ENCODE measurements around the gene FCGR3B.
"Not testable (repeated sequence)": the region's sequence is repeated elsewhere in the genome, so short reads cannot be mapped to it uniquely, and the experiment has no call there.

Gene FCGR3B

DNA sequence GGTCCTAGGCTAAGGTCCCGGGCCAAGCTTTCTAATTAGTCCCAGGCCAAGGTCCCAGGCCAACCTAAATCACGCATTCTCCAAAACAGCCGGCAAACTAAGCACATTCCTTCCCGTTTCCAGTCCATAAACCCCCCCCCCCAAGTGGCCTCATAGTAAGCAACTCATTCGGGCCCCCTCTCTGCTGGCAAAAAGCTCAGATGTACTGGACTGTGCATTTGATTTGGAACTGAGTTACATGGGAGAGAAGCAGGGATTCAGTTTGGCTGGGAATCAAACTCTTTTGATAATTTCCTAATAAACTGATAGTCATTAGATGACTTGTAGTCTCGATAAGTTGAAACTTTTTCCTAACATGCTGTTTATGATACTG lies 17.8 kb downstream of the FCGR3B start:
- not testable (repeated sequence) for DNase-seq (ENCODE audit: low spot score)

DNA sequence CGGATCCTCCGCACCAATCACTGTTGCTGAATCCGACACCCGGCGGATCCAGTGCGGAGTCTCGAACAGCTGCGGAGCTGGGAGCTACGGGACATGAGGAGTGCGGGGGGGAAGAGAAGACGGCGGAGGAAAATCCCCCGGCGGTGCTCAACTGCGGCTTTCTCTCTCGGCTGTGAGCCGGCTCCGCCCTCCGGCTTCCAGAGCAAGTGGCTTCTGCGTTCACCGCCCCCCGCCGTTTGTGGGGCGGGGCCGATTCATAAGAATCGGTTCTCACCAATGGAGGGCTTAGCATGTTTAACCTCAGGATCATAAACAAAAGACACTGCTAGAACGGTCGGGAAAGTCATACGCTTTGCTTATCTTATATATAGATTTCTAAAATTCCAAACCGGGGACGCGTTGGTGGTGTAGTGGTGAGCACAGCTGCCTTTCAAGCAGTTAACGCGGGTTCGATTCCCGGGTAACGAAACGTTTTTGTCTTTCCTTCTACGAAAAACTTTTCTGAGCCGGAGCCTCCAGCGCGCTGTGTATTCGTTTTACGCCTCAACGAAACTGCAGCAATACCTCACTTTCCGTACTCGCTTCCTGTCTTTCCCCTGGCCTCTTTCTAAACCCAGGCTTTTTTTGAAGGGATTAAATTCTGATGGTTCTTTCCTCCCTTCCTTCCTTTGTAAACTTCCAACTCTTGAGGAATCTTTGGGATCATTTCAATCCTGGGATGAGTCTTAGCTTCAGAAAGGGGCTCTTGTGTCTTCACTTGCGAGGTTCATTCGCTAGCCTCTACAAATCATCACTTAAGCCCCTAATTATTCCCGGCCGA lies 18.4 kb downstream of the FCGR3B start:
- DNase-seq (ENCODE audit: low spot score), result peak; percentile 91

DNA sequence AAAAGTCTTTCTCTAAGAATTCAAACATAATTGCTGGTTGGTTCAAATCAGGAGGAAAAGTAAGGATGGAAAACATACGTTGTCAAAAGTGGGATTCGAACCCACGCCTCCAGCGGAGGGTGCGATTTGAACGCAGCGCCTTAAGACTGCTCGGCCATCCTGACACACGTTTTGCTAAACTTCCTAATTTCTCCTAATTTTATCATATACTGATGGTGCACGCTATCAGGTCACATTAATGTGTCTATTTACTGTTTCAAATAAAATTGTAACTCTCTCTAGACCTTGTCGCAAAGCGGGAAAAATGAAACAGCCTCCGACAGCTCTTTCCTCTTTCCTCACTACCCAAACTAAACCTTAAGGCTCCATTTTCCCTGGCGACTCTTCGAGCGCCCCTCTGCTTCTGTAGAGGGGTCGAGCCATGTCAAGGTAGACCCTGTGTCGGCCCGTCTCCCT lies 19.1 kb downstream of the FCGR3B start:
- not testable (repeated sequence) for DNase-seq (ENCODE audit: low spot score)

DNA sequence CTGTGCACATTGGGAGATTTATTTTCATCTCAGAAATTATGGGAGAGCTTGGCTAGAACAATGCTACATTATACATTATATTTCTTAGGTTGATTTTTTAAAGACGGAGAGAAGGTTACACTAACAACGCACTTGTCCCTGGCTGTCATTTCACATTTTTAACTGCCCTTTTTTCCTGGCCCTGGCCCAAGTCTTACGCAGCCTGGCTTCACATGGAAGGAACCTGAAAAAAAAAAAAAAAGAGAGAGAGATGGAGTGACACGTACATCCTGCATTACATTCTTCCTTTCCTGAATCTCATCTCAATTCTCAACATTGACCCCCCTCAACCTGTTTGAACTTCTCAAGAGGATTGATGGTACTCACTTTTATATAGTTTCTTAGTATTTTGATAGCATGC lies 20.8 kb downstream of the FCGR3B start:
- DNase-seq (ENCODE audit: low spot score), result not testable (repeated sequence)

GRCh38 chr1:161606541-161607336 lies 24.2 kb downstream of the FCGR3B start:
- not testable (repeated sequence) for DNase-seq (ENCODE audit: low spot score)

GRCh38 chr1:161605762-161606540 lies 25.0 kb downstream of the FCGR3B start:
- DNase-seq (ENCODE audit: low spot score), result not testable (repeated sequence)

GRCh38 chr1:161605024-161605423 lies 26.0 kb downstream of the FCGR3B start:
- not testable (repeated sequence) for DNase-seq (ENCODE audit: low spot score)

- DNase-seq (ENCODE audit: low spot score), result not testable (repeated sequence)
Measured at GRCh38 chr1:161597077-161597476, 33.9 kb downstream of the FCGR3B start.

- DNase-seq (ENCODE audit: low spot score), result not testable (repeated sequence)
Measured at GRCh38 chr1:161595583-161595982, 35.4 kb downstream of the FCGR3B start.

DNA sequence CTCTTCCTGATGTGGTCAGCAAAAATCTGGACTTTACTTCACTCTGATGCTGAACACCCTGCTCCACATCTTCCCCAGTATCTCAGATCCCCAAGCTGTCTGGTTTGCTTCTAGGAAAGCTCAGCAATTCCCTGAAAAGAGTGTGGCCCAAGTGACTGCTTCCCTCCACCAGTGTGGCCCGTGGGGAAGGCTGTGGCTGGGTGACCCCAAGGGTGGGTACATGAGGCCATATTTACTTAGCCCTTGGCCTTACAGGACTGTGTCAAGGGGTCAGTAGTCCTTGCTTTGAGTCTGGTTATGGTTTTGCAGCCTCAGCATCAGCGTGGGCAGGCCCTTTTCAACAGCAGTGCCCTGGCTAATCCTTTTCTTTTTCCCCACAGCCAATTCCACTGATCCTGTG lies 35.8 kb downstream of the FCGR3B start:
- DNase-seq (ENCODE audit: low spot score), result not testable (repeated sequence)

DNA sequence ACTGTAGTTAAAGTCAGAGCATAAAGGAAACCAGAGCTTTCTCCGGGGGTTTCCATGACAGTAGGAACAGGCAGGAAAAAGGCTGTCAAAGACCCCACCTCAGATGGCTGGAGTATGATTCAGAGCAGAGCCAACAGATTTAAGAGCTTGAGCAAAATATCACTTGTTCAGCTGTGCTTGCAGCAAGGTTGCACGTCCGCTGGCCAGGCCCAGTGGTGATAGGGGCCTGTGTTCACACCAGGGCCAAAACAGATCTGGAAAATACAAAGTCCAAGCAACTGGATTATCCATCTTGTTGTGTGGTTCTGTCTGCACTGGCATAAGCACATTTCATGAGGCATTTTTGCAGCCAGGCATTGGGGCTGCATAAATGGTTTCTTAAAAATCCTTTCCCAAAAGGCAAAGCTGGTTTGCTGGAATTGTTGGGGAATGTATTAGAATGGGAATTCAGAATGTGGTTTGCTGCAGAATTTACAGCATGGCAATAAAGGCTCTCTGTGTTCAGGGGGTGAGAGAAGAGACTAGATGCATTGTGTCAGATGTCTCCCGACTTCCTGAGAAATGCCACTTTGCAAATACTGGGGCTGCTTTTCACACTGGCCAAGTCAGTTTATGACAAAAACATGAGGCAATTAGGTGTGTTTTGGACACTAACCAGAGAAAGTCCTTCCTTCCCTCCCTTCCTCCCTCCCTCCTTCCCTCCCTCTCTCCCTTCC lies 36.5 kb downstream of the FCGR3B start:
- not testable (repeated sequence) for DNase-seq (ENCODE audit: low spot score)

DNA sequence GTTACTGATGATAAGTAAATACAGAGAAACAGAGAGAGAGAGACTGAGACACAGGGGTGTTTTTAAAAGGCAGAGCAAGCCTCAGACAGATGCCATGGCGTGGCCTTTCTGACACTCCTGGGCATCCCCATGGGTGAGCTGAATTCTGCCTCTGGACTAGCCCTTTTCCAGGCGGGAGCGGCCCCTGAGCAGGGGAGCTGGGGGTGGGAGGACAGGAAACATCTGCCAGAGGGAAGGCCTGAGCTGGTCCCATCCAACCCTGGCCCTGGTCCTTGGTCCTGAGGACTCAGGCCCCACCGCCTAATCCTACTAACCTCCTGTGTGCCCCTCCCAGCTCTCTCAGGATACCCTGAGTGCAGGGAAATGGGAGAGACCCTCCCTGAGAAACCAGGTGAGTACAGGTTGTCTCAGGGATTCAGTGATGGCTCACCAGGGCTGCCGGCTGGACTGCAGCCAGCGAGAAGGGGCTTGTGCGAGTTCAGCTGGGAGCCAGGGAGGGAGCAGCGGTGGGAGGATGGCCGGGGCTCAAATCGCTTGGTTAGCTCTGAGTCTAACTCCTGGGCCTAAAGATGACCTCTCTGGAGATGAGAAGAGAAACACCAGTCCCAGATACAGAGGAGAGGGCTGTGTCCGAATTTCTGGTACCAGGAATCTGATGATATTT lies 37.8 kb downstream of the FCGR3B start:
- not testable (repeated sequence) for DNase-seq (ENCODE audit: low spot score)

DNA sequence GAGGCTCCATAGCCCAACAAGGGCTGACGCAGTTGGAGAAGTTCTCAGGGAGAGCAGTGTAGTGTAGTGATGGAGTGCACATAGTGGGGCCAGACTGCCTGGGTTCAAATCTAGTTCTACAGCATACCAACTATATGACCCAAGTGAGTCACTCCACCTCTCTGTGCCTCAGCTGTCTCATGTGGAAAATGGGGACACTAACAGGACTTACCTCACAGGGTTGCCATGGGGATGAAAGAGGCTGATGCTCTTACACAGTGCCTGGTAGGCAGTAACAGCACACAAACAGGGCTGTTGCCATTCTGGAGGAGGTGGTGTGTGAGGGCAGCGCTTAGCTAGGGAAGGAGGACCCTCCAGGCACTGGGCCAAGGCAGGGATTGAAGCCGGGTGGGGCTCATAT lies 38.4 kb downstream of the FCGR3B start:
- not testable (repeated sequence) for DNase-seq (ENCODE audit: low spot score)

DNA sequence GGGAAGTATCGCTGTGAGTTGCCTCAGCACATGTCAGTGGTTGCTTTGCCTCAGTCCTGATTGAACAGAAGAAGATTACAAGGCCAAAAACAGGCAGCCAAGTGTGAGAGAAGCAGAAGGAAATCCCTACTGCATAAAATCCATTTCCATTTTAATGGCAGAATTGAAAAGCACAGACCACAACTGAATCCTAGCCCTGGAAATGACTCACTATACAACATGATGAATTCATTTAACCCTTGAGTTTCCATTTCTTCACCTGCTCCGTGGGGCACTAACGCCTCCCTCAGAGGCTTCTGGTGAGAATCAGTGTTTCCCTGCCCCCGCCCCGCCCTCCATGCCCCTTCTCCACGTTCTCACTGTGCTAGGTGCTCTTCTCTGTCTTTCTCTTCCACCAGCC lies 41.1 kb downstream of the FCGR3B start:
- not testable (repeated sequence) for DNase-seq (ENCODE audit: low spot score)

GRCh38 chr1:161589365-161589764 lies 41.6 kb downstream of the FCGR3B start:
- not testable (repeated sequence) for DNase-seq (ENCODE audit: low spot score)

GRCh38 chr1:161588596-161588995 lies 42.4 kb downstream of the FCGR3B start:
- not testable (repeated sequence) for DNase-seq (ENCODE audit: low spot score)

DNA sequence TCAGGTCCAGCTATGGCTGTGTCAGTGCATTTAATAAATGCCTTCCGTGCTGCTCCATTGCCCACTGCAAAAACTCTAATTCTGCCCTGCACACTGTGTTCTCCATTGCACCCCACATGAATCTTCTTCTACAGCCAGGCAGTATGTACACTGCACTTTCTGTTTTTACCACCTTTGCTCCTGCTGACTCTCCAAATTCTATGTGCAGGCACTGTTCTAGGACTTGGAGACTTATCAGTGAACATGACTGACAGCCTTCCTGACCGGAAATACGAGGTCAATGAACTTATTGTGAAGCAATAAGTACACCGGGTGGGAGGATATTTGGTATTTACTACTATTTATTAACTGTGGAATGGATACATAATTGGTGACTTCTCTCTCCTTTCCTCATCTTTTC lies 48.1 kb downstream of the FCGR3B start:
- DNase-seq (ENCODE audit: low spot score), result not testable (repeated sequence)

DNA sequence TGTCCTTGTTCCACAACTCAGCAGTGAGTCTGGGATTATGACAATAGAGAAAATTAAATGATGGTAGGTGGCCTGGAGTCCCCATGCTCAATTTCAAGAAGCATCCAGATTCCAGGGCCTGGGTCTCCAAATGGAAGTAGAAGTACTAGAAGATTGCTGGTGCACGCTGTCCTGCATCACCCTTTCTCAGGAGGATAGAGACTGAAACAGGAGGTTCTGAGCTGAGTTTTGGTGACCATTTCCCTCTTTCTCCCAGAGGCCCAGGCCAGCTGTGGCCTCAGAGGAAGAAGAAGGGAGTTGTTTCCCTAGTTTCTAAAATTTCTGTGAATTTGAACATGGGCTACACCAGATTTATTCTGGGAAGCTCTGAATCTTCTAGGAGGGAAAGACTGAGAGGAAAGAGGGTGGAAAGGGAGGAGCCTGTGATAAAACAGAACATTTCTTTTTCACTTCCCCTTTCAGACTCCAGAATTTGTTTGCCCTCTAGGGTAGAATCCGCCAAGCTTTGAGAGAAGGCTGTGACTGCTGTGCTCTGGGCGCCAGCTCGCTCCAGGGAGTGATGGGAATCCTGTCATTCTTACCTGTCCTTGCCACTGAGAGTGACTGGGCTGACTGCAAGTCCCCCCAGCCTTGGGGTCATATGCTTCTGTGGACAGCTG lies 50.0 kb downstream of the FCGR3B start:
- DNase-seq (ENCODE audit: low spot score), result not testable (repeated sequence)

GRCh38 chr1:161579856-161580507 lies 51.0 kb downstream of the FCGR3B start:
- DNase-seq (ENCODE audit: low spot score), result not testable (repeated sequence)

GRCh38 chr1:161576676-161577075 lies 54.3 kb downstream of the FCGR3B start:
- not testable (repeated sequence) for DNase-seq (ENCODE audit: low spot score)

All from GM20000 (cell line).